Measurements from ENCODE around the gene MARS1. TPM values are rescaled to one million over a fixed set of nuclear protein-coding genes. Genes with fewer than 3 reads are reported as not detected.
"Not testable (repeated sequence)": the region's sequence is repeated elsewhere in the genome, so short reads cannot be mapped to it uniquely, and the experiment has no call there.

Gene MARS1
- total RNA-seq, 1 donor from 2014 or later, result 141 TPM

GRCh38 chr12:57554897-57555296, 67.0 kb downstream of the MARS1 start:
- Histone ChIP-seq H3K4me3 (no peak overlapping the region), H3K4me1 (peaks cover 3% of the 10 kb centered on the region), H3K27me3 (peaks cover 9% of the 10 kb centered on the region), H3K36me3 (no peaks in the 10 kb centered on the region), H3K9me3 (no peaks in the 10 kb centered on the region), H3K27ac (no peak overlapping the region)
- TF ChIP-seq CTCF (IDR thresholded peaks at IDR 0.05), result no peak
- DNase-seq, result peak; percentile 3
- intact Hi-C loops (cut with DNase I), result no loop called here
- no peak for ATAC-seq

DNA sequence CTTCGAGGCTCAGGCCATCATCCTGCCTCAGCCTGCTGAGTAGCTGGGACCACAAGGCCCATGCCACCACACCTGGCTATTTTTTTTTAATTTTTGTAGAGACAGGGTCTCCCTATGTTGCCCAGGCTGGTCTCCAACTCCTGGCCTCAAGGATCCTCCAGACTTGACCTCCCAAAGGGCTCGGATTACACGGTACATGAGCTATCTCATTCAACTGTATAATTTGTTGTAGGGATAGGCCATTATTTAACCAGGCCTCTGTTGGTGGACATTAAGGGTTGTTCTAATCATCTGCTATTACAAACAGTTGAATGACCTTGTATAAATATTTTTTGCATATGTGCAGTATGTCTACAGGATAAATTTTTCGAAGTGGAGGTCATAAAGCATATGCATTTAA, 71.0 kb downstream of the MARS1 start:
- H3K4me1 ChIP-seq, result no peaks in the 10 kb centered on the region
- no peak for DNase-seq

DNA sequence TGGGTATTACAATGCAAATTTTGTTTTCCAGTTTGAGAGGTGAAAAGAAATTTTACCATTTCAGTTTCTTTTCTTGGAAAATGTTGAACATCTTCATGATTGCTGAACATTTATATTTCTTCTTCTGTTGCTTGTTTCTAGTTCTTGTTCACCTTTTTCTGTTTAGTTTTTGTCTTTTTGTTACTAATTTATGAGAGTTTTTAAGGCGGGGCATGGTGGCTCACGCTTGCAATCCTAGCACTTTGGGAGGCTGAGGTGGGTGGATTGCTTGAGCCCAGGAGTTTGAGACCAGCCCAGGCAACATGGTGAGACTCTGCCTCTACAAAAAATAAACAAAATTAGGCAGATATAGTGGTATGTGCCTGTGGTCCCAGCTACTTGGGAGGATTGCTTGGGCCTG, 72.6 kb downstream of the MARS1 start:
- H3K9me3 ChIP-seq, result no peaks in the 10 kb centered on the region
- no peaks in the 10 kb centered on the region for H3K27me3 ChIP-seq
- no peak for TF ChIP-seq CTCF (IDR thresholded peaks at IDR 0.05)

More for the DNA sequence above, 71.0 kb downstream of the MARS1 start:
- no peak for TF ChIP-seq CTCF (IDR thresholded peaks at IDR 0.05)
- H3K36me3 ChIP-seq, result no peaks in the 10 kb centered on the region
- no peaks in the 10 kb centered on the region for H3K9me3 ChIP-seq
- intact Hi-C loops (cut with DNase I), result no loop called here
- H3K27ac ChIP-seq, result no peak overlapping the region
- H3K4me3 ChIP-seq, result no peak overlapping the region
- H3K27me3 ChIP-seq, result no peaks in the 10 kb centered on the region
- ATAC-seq, result no peak

DNA sequence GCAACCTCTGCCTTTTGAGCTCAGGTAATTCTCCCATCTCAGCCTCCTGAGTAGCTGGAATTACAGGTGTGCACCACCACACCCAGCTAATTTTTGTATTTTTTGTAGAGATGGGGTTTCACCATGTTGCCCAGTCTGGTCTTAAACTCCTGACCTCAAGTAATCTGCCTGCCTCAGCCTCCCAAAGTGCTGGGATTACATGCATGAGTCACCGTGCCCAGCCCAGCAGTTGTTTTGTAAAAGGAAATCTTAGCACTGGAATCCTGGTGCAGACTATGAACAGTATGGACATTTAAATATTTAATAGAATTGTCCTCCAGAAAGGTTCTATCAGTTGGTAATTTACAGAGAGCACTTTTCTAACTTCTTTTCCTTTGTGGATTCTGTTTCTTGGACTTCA, 73.2 kb downstream of the MARS1 start:
- intact Hi-C loops (cut with DNase I); H3K27ac ChIP-seq; H3K27me3 ChIP-seq; ATAC-seq; DNase-seq; H3K4me3 ChIP-seq; H3K36me3 ChIP-seq; H3K4me1 ChIP-seq; H3K9me3 ChIP-seq: not testable (repeated sequence)

More for the DNA sequence above, 72.6 kb downstream of the MARS1 start:
- intact Hi-C loops (cut with DNase I), result no loop called here
- ATAC-seq (no peak), DNase-seq (no peak)
- no peaks in the 10 kb centered on the region for H3K4me1 ChIP-seq
- H3K27ac ChIP-seq, result no peak overlapping the region
- no peak overlapping the region for H3K4me3 ChIP-seq
- H3K36me3 ChIP-seq, result no peaks in the 10 kb centered on the region

GRCh38 chr12:57563358-57563757, 75.5 kb downstream of the MARS1 start:
- H3K9me3 ChIP-seq, result no peaks in the 10 kb centered on the region
- intact Hi-C loops (cut with DNase I), result no loop called here
- H3K27me3 ChIP-seq, result no peaks in the 10 kb centered on the region
- DNase-seq (no peak), ATAC-seq (no peak)
- no peak for TF ChIP-seq CTCF (IDR thresholded peaks at IDR 0.05)
- H3K36me3 ChIP-seq, result no peaks in the 10 kb centered on the region
- no peak overlapping the region for H3K4me3 ChIP-seq
- no peaks in the 10 kb centered on the region for H3K4me1 ChIP-seq
- H3K27ac ChIP-seq, result no peak overlapping the region

GRCh38 chr12:57564178-57564740, 76.4 kb downstream of the MARS1 start:
- Histone ChIP-seq H3K27ac (no peak overlapping the region), H3K9me3 (no peaks in the 10 kb centered on the region), H3K4me3 (no peak overlapping the region), H3K4me1 (no peaks in the 10 kb centered on the region), H3K27me3 (no peaks in the 10 kb centered on the region), H3K36me3 (no peaks in the 10 kb centered on the region)
- intact Hi-C loops (cut with DNase I), result no loop called here
- no peak for ATAC-seq
- no peak for DNase-seq
- TF ChIP-seq CTCF (IDR thresholded peaks at IDR 0.05), result no peak

Small RNA genes within 50 kb of the gene (microRNA-seq; reads per million reads assigned to microRNA genes)
- gene MIR616 (ENCODE audit: borderline microRNAs expressed), result not detected
- gene MIR6758 (ENCODE audit: borderline microRNAs expressed), result not detected

Other genes starting within 250 kb of the MARS1 start
- 6.0 TPM for gene STAC3, start 236.9 kb upstream of the MARS1 start, total RNA-seq
- gene R3HDM2, start 57.0 kb upstream of the MARS1 start, total RNA-seq, result 81.0 TPM
- gene INHBC, start 53.3 kb upstream of the MARS1 start, total RNA-seq, result not detected
- not detected for gene INHBE, start 32.8 kb upstream of the MARS1 start, total RNA-seq
- 1.4 TPM for gene GLI1, start 28.3 kb upstream of the MARS1 start, total RNA-seq
- 37.7 TPM for gene ARHGAP9, start 8.2 kb upstream of the MARS1 start, total RNA-seq
- 47.3 TPM for gene DDIT3, start 32.4 kb downstream of the MARS1 start, total RNA-seq
- 85.8 TPM for gene MBD6, start 34.8 kb downstream of the MARS1 start, total RNA-seq
- gene DCTN2, start 59.1 kb downstream of the MARS1 start, total RNA-seq, result 90.7 TPM
- 0.14 TPM for gene KIF5A, start 62.0 kb downstream of the MARS1 start, total RNA-seq
- gene PIP4K2C, start 103.1 kb downstream of the MARS1 start, total RNA-seq, result 31.0 TPM
- gene DTX3, start 116.8 kb downstream of the MARS1 start, total RNA-seq, result 26.0 TPM
- gene ARHGEF25, start 123.4 kb downstream of the MARS1 start, total RNA-seq, result 16.3 TPM
- gene B4GALNT1, start 145.1 kb downstream of the MARS1 start, total RNA-seq, result 0.93 TPM
- gene OS9, start 206.1 kb downstream of the MARS1 start, total RNA-seq, result 263 TPM